HCT116 (cell line): ENCODE results near the gene KDM6B. TPM values are rescaled to one million over a fixed set of nuclear protein-coding genes. Genes with fewer than 3 reads are reported as not detected.

Experiments
- ATAC-seq: fragments of 200-7000 bp; cut with Tn5 transposase; 2 replicates; pipeline ENCODE4 v1.9.1; 2020; ENCODE audit warnings: mild to moderate bottlenecking, moderate library complexity
- BruUV-seq: library from RNA; stranded (reverse); fragments of 400-500 nt; replicated peaks from 2 replicates; lab custom pipeline; 2021; lab: Mats Ljungman, UMichigan
- CTCF ChIA-PET: fragments of 300-600 bp; sonication (Branson Sonifier 250); formaldehyde crosslinking; loops from one replicate; lab custom pipeline; 2021; ENCODE audit warnings: antibody characterized with exemption; lab: Charles Lee
- POLR2A ChIA-PET: fragments of 300-600, 350-600 bp; sonication (Branson Sonifier 250); formaldehyde crosslinking; loops from one replicate; lab custom pipeline; 2021; ENCODE audit warnings: antibody characterized with exemption; lab: Charles Lee
- RAD21 ChIA-PET, 2 experiments: fragments of 300-600 bp; sonication (Branson Sonifier 250); formaldehyde crosslinking; loops; one replicate each; lab custom pipeline; 2023; ENCODE audit warnings: low total read pairs in 2 of 2; ENCODE audit not compliant: uncharacterized antibody in 2 of 2, unreplicated experiment in 2 of 2, low non-redundant PET in 1 of 2; lab: Charles Lee
- DNase-seq: peaks from one replicate; pipeline ENCODE4 v3.0.0-alpha.2; 2010; ENCODE audit warnings: low read depth, low spot score
- H2AFZ ChIP-seq: fragments of 200-600 bp; shearing (Covaris generic), sonication (generic); 2 replicates; pipeline ENCODE4 v1.6.1; 2017; ENCODE audit warnings: low read depth, mixed run types, mixed read lengths, antibody characterized with exemption, low read length; ENCODE audit not compliant: poor library complexity, severe bottlenecking
- H3K27ac ChIP-seq: 2 replicates; pipeline ENCODE4 v1.5.1; 2012; ENCODE audit warnings: low read depth, low read length
- H3K27me3 ChIP-seq: fragments of 200-600 bp; sonication (generic); 2 replicates; pipeline ENCODE4 v1.6.1; 2016; ENCODE audit warnings: mixed run types, low read length, mixed read lengths; ENCODE audit not compliant: insufficient read depth
- H3K36me3 ChIP-seq, 2 experiments: fragments of 200-500 bp in 1 of 2; fragments of 200-600 bp in 1 of 2; sonication (Bioruptor generic) in 1 of 2; sonication (generic) in 1 of 2; 2 replicates each; pipeline versions ENCODE4 v1.5.1 to v1.6.1; 2014 to 2016; ENCODE audit warnings: low read length in 2 of 2, inconsistent platforms in 1 of 2, mixed read lengths in 1 of 2, mixed run types in 1 of 2; ENCODE audit not compliant: insufficient read depth in 2 of 2, control insufficient read depth in 1 of 2
- H3K4me1 ChIP-seq, 2 experiments: fragments of 200-600 bp in 1 of 2; sonication (generic) in 1 of 2; 2 replicates each; pipeline versions ENCODE4 v1.5.1 to v1.6.1; 2012 to 2017; ENCODE audit warnings: low read length in 2 of 2, inconsistent platforms in 1 of 2, mild to moderate bottlenecking in 1 of 2, mixed read lengths in 1 of 2, mixed run types in 1 of 2, moderate library complexity in 1 of 2; ENCODE audit not compliant: insufficient read depth in 2 of 2, control insufficient read depth in 1 of 2
- H3K4me2 ChIP-seq: fragments of 200-600 bp; sonication (generic); 2 replicates; pipeline ENCODE4 v1.6.1; 2017; ENCODE audit warnings: mixed run types, low read length, mixed read lengths
- H3K4me3 ChIP-seq, 2 experiments: fragments of 200-600 bp in 1 of 2; sonication (generic) in 1 of 2; replicated peaks in 1 of 2; 2 replicates each; pipeline ENCODE4 v1.5.1; 2011 to 2016; ENCODE audit warnings: low read length in 2 of 2, control low read depth in 1 of 2, low read depth in 1 of 2, mild to moderate bottlenecking in 1 of 2, mixed read lengths in 1 of 2, mixed run types in 1 of 2
- H3K79me2 ChIP-seq: fragments of 200-600 bp; sonication (generic); 2 replicates; pipeline ENCODE4 v1.6.1; 2017; ENCODE audit warnings: mild to moderate bottlenecking, mixed run types, low read length, moderate library complexity, mixed read lengths; ENCODE audit not compliant: insufficient read depth
- H3K9ac ChIP-seq: fragments of 200-600 bp; sonication (generic); 2 replicates; pipeline ENCODE4 v1.6.1; 2016; ENCODE audit warnings: low read length, mixed read lengths
- H3K9me2 ChIP-seq: fragments of 200-600 bp; sonication (generic), shearing (Covaris generic); 2 replicates; pipeline ENCODE4 v1.6.1; 2017; ENCODE audit warnings: mixed run types, mild to moderate bottlenecking, moderate library complexity; ENCODE audit not compliant: insufficient read depth
- H3K9me3 ChIP-seq, 2 experiments: fragments of 200-500 bp in 1 of 2; fragments of 200-600 bp in 1 of 2; sonication (Bioruptor generic) in 1 of 2; sonication (generic) in 1 of 2; 2 replicates each; pipeline ENCODE4 v1.6.1; 2014 to 2017; ENCODE audit warnings: low read length in 2 of 2, mixed read lengths in 2 of 2, inconsistent platforms in 1 of 2, low read depth in 1 of 2, mild to moderate bottlenecking in 1 of 2, mixed run types in 1 of 2, moderate library complexity in 1 of 2; ENCODE audit not compliant: control insufficient read depth in 1 of 2, insufficient read depth in 1 of 2
- H4K20me1 ChIP-seq: fragments of 200-600 bp; sonication (generic), shearing (Covaris generic); 2 replicates; pipeline ENCODE4 v1.6.1; 2017; ENCODE audit warnings: mixed run types, mild to moderate bottlenecking, moderate library complexity; ENCODE audit not compliant: insufficient read depth
- POLR2A ChIP-seq: IDR thresholded peaks from 2 replicates; pipeline ENCODE4 v1.7.0; 2011; ENCODE audit warnings: borderline replicate concordance; ENCODE audit not compliant: insufficient read depth, insufficient read length; ENCODE audit errors: extremely low read depth
- POLR2AphosphoS5 ChIP-seq: IDR thresholded peaks from 2 replicates; pipeline ENCODE4 v1.6.1; 2011; ENCODE audit warnings: mild to moderate bottlenecking, low read depth, low read length, moderate library complexity
- SP1 ChIP-seq: IDR thresholded peaks from 2 replicates; pipeline ENCODE4 v1.6.1; 2012; ENCODE audit warnings: low read depth
- TCF7L2 ChIP-seq: IDR thresholded peaks from 2 replicates; pipeline ENCODE4 v1.7.0; 2011; ENCODE audit warnings: borderline replicate concordance, inconsistent platforms; ENCODE audit not compliant: insufficient read depth, insufficient read length; ENCODE audit errors: extremely low read depth
- ZBTB33 ChIP-seq: IDR thresholded peaks from 2 replicates; pipeline ENCODE4 v1.6.1; 2011; ENCODE audit warnings: mild to moderate bottlenecking, low read length, moderate library complexity; ENCODE audit not compliant: insufficient replicate concordance; ENCODE audit errors: extremely low read depth
- ZFX ChIP-seq: fragments of 450-650 bp; IDR thresholded peaks from 2 replicates; pipeline ENCODE4 v1.6.1; 2017
- intact Hi-C: fragments of 100-400 bp; cut with micrococcal nuclease; formaldehyde crosslinking; loops from 2 replicates; pipeline ENCODE4 v1.10.0; 2022
- total RNA-seq: library from RNA; stranded (reverse); gene quantifications from one replicate; pipeline ENCODE4 v1.2.1, GENCODE V29; 2021; ENCODE audit not compliant: unreplicated experiment

The KDM6B gene
- total RNA-seq, 1 experiment from 2014 or later, result 42.1 TPM

DNA sequence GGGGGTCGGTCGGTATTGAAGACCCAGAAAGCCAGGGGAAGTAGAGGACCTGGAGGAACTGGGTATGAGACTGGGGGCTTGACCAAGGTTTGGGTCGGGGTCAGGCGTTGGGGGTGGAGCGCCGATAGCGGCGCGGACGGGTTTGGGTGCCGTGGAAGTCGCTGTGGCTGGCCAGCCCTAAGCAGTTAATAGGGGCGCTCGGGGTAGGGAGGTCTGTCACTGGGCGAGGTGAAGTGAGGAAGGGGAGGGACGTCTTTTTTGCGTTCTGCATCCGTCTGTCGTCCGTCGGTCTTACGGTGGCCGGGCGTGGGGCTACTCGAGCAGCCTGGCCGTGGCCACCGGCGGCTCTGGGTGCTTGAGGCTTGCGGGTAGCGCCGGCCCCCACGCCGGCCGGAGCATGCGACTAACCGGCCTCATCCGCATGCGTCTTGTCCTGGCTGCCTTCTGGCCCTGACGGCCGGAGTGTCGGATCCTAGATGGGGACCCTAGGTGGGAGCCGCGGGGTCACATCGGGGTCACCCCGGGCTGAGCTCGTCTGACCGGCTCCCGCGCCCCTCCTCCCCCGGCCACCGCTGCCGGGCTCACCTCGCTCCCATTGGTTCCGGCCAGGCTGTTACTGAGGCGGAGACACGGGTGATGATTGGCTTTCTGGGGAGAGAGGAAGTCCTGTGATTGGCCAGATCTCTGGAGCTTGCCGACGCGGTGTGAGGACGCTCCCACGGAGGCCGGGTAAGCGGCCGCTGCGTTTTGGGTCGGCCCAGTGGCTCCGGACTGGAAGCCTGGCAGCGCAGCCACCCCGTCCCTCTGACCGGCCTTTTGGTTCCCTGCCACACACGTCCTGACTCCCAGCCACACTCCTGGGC lies 10.5 kb downstream of the KDM6B start:
- intact Hi-C loops, result loop anchor here (5.0 kb wide), 1 partner anchor 102 kb away; no protein-coding TSS in a partner anchor
- ATAC-seq, result peak; percentile 77
- peak overlapping the region; percentile 99 for H3K4me2 ChIP-seq
- peak overlapping the region; percentile 92 to 94 for H3K4me3 ChIP-seq
- H3K27ac ChIP-seq, result peak overlapping the region; percentile 97
- no TSS peak for BruUV-seq
- peaks cover 22 to 34% of the 10 kb centered on the region in 2 experiments for H3K4me1 ChIP-seq
- DNase-seq, result peak; percentile 90
- no peaks in the 10 kb centered on the region for H3K9me2 ChIP-seq
- ChIA-PET RAD21 (interaction anchor here in 1 of 2 experiments (0.8 kb wide), 1 partner anchor 10 kb away, joined by 5 read pairs; the partner anchor contains the start of gene KDM6B), CTCF (interaction anchor here (0.7 to 2.5 kb wide), 7 partner anchors 9 to 157 kb away, joined by 3 to 8 read pairs (median 4); partner anchors contain the start of genes KDM6B, NAA38 and TP53), POLR2A (interaction anchor here (0.8 to 3.7 kb wide), 8 partner anchors 10 to 329 kb away, joined by 3 to 45 read pairs (median 4); partner anchors contain the start of genes CYB5D1, KDM6B, NAA38 and TP53)
- H4K20me1 ChIP-seq, result no peaks in the 10 kb centered on the region
- TF ChIP-seq SP1 (no peak), ZBTB33 (no peak), TCF7L2 (peak; percentile 30), POLR2AphosphoS5 (peak; percentile 57), ZFX (0 out of 2 replicates have a peak, but pooled peaks have one; percentile 48), POLR2A (peak; percentile 51)
- H3K27me3 ChIP-seq, result no peaks in the 10 kb centered on the region
- H3K9ac ChIP-seq, result peak overlapping the region; percentile 99
- H3K36me3 ChIP-seq, result peaks cover 4 to 23% of the 10 kb centered on the region in 2 experiments
- peaks cover 64% of the 10 kb centered on the region for H3K79me2 ChIP-seq
- no peaks in the 10 kb centered on the region for H3K9me3 ChIP-seq
- H2AFZ ChIP-seq, result no peak overlapping the region
